GM18502 (cell line): ENCODE data around the gene CLN5.
"Not testable (repeated sequence)": the region's sequence is repeated elsewhere in the genome, so short reads cannot be mapped to it uniquely, and the experiment has no call there.

Source experiments
- ATAC-seq: cut with Tn5 transposase; IDR thresholded peaks from one replicate; pipeline ENCODE4 v1.9.1; 2021; ENCODE audit warnings: mild to moderate bottlenecking; ENCODE audit not compliant: unreplicated experiment, poor library complexity

The CLN5 gene

DNA sequence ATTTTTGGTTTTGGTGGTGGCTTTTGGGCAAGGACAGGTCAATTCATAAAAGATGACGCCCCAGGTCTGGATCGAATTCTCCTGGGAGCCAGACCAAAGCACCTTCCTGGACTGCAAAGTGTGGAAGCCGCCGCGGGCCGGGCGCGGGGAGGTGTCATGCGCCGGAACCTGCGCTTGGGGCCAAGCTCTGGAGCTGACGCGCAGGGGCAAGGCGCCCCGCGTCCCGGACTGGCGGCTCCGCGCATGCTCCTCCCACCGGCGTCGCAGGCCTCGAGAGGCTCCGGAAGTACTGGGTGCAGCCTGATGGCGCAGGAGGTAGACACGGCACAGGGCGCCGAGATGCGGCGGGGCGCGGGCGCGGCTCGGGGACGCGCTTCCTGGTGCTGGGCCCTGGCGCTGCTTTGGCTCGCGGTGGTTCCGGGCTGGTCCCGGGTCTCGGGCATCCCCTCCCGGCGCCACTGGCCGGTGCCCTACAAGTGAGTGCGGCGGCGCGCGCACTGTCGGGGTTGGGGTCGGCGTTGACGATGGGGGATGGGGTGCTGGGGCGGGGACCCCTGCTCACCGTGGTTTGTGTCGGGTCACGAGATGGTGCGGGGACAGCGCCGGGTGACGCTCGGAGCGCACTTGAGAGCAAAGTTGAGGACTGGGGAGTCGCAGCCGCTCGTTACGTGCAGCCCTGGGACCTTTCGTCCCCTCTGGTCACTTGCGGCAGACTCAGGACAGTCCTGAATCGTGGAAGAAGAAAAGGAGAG is at the start of gene CLN5:
Gene CLN5, plus strand, starts transcription at position 286 of the 752 bp plus-strand sequence. Its CDS starts 18 bp downstream, at position 304.
- peak; percentile 94 for ATAC-seq

DNA sequence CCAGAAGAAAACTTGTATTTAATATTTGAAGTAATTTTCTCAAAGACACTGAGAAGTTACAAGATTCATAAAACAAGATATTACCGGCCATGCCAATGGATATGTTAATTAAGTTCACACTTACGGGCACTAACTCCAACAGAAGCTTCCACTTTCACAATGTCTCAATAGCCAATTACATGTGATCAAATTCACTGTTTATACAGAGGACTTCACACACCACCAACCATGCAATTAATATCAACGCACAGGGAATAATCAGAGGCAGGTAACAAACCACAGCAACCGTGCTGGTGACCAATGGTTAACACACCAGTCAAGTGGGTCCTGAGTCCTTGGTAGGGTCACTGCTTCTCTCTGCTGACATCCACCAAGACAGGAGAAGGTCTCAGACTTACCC is 49.5 kb upstream of the CLN5 start:
- ATAC-seq: no peak

DNA sequence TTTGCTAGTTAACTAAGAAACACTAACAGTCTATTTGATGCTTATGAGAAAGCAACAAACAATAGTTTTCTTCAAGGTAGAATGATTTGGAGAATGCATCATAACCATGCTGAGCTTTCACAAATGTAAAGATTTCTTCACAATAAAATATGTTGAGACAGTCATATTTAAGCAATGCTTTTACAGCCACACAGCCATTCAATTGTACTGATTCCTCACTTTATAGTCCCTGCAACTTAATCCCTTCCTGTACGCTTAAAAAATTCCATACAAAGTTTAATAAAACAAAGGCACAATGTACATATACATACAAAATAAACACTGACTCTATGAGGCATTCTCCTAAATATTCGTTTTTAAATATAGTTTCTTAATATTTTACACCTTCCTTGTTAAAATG is 48.2 kb upstream of the CLN5 start:
- ATAC-seq: no peak

DNA sequence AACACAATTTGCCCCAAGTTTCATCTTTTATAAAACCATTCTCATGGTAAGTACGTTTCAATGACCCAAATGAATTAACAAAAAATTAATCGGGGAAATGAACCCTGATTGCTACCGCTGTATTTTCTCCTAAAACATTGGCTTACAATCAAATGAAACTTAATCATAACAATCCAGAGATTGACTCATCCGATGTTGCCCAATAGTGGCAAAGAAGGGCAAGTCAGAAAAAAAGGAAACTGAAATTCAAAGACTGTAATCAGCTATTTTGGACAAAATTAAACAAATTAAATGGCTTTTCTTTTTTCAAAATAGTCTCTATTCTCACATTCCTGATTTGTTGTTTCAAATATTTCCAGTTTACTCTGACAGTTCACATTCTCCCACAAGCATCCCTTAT is 47.4 kb upstream of the CLN5 start:
- no peak for ATAC-seq

DNA sequence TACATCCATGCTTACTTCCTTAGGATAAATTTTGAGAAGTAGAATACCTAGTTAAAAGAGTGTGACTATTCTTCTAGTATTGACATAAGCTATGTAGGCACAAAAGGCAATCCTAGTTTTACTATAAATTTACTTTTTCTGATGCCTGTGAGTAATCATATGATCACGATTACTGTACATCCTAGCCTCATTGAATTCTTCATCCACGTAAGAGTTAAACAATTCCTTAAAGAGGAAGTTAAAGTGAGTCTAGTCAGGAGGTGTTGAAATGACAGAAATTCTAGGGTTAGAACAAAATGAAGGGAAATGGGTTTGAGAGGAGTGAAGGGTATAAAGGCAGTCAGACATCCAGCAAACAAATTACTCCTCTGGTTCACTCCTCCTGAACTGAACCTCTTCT is 43.7 kb upstream of the CLN5 start, which contains the start of gene ACOD1:
Gene ACOD1, plus strand, starts transcription at position 363 of the 400 bp plus-strand sequence. CDS start 48 bp downstream, outside the sequence.
- ATAC-seq: no peak

DNA sequence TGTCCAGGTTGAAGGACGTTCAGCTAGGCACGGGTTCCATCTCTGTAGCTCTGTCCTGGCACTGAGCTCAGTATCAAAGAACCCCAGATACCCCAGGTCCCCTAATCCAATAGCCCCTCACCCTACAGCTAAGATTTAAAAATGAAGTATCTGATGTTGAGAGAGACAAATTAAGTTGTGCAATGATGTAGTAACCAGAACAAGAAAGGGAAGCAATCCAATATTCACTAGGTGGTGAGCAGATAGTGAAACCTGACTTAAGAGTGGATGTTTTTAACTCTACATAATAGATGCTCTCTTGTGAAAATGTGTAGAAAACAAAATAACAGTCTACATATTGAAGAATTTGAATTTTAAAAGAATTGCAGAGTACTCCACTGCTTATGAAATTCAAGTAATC is 41.8 kb upstream of the CLN5 start:
- ATAC-seq: no peak

DNA sequence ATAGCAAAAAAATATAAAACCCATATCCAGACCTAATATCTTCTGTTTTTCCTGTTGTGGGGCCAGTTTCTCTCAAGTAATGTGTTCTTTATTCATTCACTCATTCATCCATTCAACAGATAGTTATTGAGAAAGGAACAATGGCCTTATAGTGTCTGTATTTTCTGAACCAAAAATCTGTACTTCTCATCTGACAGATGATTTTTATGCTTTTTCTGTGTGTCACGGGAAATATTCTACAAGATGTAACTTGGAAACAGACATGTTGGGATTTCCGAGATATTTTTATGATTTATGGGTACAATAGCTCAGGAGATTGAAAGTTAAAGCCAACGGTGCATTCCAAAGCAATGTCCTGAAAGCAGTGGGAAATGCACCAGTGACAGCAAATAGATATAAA is 37.9 kb upstream of the CLN5 start:
- no peak for ATAC-seq

DNA sequence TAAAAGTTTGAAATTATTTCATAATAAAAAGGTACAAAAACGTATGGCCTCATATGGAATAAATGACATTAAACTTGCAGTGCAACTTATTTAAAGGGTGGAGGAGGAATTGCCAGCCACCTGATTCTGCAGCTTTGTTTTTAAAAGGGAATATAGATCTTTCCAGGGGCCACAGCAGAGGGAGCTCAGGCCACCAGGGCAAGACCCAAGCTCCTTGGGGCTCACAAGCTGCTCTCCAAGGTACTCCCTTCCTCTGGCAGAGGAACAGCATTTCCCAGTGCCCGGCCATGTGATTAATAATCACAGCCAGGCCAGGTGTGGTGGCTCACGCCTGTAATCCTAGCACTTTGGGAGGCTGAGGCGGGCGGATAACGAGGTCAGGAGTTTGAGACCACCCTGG is 37.3 kb upstream of the CLN5 start:
- ATAC-seq: no peak

DNA sequence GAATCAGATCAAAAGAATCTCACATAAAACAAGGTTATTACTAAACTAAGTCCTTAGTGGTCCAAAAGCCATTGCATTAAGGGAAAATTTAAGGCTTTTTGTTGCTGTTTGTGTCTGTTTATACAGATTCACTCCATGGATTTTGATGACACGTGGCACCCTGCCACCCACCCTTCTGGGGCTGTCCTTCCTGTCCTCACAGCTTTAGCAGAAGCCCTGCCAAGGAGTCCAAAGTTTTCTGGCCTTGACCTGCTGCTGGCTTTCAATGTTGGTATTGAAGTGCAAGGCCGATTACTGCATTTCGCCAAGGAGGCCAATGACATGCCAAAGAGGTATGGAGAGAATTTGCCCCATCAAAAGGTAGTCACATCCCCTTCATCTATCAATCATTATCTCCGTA is 36.7 kb upstream of the CLN5 start:
- ATAC-seq: no peak

DNA sequence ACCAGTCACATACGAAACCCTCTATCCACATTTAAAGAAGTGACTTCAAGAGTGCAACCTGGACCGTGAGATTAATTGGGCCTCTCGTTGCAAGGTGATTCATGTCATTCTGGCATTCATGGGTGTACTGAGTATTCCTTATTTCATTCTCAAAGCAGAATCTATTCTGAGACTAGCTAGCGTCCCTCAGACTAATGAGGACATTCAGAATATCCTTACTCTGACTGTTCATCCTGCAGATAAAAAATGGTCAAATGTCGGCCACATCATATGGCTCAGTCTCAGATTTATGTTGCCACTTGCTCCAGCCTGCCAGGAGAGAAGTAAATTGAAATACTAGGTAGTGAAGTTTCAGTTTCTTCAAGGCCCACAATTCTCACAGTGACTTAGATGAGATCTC is 36.2 kb upstream of the CLN5 start:
- ATAC-seq: no peak

DNA sequence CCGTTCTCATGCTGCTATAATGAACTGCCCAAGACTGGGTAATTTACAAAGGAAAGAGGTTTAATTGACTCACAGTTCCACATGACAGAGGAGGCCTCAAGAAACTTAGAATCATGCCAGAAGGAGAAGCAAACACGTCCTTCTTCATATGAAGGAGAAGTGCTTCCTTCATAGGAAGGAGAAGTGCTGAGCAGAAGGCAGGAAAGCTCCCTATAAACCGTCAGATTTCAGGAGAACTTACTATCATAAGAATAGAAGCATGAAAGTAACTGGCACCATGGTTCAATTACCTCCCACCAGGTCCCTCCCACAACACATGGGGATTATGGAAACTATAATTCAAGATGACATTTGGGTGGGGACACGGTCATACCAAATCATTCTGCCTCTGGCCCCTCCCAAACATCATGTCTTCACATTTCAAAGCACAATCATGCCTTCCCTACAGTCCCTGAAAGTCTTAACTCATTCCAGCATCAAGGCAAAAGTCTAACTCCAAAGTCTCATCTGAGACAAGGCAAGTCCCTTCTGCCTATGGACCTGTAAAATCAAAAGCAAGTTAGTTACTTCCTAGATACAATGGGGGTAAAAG is 32.9 kb upstream of the CLN5 start:
- no peak for ATAC-seq

DNA sequence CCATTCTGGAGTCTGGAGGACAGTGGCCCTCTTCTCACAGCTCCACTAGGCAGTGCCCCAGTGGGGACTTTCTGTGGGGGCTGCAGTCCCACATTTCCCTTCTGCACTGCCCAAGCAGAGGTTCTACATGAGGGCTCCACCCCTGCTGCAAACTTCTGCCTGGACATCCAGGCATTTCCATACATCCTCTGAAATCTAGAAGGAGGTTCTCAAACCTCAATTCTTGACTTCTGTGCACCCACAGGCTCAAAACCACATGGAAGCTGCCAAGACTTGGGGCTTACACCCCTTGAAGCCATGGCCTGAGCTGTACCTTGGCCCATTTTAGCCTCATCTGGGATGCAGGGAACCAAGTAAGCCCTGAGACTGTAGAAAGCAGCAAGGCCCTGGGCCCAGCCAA is 32.1 kb upstream of the CLN5 start:
- ATAC-seq: not testable (repeated sequence)

DNA sequence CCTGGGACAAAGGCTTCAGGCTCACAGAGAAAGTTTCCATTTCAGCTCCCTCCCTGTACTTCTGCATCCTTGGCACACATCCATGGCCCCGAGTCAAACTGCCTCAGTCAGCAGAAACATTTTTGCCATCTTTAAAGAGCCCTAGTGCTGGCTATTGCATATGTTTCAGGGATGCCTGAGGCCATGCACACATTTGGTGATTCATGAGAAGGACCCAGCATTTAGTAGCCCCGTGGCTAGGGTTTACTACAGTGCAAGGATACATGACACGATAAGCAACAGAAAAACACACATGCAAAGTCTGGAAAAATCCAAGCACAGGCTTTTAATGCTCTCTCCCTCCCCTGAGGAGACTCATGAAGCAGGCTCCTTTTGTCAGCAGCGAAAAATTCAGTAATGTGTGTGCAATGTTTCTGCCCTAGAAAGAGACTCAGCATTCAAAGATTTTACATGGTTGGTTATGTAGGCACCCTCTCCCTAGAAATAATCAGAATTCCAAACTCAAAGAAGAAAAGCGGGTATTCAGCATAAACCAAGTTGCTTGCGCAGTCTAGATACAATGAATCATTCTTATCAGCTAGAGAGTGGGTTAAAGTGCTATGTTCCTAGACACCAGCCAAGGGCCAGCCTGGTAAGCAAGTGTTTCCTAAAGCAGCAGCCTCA is 26.0 kb upstream of the CLN5 start:
- ATAC-seq: no peak

DNA sequence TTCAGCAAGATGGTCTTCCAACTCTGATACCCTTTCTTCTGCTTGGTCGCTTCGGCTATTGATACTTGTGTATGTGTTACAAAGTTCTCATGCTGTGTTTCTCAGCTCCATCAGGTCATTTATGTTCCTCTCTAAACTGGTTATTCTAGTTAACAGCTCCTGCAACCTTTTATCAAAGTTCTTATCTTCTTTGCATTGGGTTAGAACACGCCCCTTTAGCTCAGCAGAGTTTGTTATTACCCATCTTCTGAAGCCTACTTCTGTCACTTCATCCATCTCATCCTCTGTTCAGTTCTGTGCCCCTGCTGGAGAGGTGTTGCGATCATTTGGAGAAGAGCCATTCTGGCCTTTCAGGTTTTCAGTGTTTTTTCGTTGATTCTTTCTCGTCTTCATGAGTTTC is 24.9 kb upstream of the CLN5 start:
- no peak for ATAC-seq

DNA sequence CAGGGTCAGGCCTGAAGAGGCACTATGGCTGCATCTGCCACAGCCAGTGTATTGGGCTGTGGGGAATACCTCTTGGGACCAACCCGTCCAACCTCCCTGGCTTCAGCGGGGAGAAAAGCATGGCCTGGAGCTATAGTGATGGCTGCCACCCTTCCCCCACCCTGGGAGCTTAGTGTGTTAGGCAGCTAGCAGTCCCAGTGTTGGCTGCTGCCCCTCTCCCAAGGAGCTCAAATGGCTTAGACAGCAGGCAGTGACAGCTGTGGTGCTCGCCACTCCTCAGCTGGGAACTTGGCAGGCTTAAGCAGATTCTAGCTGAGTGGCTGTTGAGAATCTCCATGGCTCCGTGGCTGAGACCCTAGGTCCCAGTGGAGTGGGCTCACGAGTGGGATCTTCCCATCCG is 23.8 kb upstream of the CLN5 start:
- no peak for ATAC-seq

DNA sequence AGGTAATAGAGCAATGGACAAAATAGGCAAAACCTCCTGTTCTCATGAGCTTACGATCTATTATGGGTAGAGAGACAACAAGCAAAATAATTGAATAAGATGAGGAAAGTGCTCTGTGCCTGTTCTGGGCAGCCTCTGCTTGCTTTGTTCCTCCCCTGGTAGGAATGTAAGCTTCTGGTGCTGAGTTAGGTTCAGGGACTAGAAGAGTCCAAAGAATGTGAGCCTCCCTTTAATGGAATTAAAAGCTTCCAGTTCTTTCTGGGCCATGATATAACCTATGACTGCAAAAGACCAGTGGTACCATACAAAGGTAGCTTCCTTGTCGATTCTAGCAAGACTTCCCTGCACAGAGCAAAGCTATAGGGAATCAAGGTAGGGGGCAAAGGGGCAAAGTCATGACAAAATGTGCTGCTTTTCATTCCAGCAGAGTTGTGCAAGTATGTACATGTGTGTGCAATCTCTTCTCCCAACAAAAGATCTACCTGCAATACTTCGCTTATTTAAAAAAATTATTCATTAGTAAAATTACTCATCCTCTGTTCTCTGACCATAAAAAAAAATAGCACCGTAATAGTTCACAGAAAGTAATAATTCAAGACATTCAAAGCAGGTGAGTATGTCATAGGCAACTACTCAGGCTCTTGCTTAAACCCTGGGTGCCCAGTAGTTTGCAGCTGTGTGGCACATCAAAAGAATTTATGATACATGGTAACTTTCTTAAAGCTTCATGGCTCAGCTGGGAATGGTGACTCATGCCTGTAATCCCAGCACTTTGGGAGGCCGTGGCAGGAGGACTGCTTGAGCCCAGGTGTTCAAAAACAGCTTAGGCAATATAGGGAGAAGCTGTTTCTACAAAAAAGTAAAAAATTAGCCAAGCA is 22.2 kb upstream of the CLN5 start:
- ATAC-seq: no peak

DNA sequence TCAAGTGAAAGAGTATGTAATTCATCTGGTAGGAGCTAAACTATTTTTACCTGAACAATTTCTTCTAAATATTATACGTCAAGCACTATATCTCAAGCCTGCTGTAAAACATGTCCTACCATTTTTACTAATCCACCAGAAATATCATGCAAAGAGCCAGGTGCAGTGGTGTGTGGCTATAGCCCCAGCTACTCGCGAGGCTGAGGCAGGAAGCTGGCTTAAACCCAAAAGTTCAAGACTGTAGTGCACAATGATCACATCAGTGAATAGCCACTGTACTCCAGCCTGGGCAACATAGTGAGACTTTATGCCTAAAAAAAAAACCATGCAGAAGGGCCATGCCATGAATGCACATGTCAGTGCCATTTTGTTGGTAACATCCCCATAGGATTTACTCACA is 20.7 kb upstream of the CLN5 start:
- peak; percentile 81 for ATAC-seq

DNA sequence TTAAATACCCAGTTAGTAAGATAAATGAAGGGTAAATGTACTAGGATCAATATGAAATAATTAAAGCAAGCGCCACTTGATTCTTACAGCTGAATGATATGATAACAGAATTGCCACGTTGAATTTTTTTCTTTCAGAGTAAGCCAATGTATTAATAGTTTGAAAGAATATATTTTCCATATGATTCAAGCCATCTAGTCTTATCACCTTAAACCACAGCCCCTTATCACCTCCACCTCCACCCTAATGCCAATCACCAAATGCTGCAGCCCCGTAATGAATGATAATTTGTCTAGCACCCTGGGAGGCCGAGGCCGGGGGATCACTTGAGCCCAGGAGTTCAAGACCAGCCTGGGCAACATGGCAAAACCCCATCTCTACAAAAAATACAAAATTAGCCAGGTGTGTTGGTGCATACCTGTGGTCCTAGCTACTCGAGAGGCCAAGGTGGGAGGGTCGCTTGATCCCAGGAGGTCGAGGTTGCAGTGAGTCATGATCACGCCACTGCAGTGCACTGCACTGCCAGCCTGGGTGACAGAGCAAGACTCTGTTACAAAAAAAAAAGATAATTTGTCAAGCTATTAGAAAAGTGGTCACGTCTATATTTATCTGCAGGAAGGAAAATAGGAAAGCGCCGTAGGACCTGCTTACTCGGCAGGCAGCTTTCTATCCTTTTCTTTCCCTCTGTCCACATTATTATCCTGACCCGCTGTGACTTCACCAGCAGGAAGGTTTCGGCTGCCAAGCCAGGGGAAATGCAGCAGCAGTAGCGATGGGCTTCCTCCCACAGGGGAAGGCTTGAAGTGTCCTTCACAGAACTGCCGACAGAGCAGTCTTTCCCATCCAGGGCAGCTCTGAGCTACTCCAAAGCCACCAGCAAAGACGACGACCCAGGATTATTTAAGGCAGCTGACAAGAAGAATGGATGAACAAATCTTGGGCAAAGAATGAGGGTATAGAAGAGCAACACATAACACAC is 19.7 kb upstream of the CLN5 start:
- ATAC-seq: no peak

DNA sequence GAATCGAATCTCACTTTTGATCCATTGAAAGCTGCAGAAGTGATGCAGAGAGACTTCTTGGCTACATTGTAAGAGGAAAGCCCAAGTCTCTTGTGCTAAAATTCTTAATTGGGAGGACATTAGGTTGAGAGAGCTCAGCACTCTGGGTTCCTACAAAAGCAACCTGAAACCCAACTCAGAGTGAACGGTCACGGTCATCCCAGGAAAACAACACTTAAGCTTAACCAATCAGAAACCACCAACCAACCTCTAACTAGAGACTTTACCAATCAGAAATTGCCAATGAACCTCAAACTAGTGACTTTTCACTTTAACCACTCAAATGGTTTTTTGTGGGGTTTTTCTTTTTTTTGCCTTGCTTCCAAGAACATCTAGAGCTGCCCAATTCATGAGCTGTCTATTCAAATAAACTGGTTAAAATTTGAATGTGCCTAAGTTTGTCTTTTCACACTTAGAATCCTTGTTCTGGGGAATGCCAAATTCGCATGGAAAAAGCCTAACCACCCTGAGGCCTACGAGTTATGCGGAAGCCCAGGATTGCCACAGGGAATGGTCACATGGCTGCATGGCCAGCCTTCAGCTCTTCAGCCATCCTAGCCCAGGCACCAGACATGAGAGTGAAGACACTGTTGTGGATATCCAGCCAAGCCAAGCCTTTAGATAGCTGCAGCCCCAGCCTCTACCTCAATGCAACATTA is 17.8 kb upstream of the CLN5 start:
- ATAC-seq: no peak
